ENCODE data around the gene SDR39U1. TPM values are rescaled to one million over a fixed set of nuclear protein-coding genes. Genes with fewer than 3 reads are reported as not detected.

SDR39U1 gene
- total RNA-seq, 1 donor = 13.7 TPM

DNA sequence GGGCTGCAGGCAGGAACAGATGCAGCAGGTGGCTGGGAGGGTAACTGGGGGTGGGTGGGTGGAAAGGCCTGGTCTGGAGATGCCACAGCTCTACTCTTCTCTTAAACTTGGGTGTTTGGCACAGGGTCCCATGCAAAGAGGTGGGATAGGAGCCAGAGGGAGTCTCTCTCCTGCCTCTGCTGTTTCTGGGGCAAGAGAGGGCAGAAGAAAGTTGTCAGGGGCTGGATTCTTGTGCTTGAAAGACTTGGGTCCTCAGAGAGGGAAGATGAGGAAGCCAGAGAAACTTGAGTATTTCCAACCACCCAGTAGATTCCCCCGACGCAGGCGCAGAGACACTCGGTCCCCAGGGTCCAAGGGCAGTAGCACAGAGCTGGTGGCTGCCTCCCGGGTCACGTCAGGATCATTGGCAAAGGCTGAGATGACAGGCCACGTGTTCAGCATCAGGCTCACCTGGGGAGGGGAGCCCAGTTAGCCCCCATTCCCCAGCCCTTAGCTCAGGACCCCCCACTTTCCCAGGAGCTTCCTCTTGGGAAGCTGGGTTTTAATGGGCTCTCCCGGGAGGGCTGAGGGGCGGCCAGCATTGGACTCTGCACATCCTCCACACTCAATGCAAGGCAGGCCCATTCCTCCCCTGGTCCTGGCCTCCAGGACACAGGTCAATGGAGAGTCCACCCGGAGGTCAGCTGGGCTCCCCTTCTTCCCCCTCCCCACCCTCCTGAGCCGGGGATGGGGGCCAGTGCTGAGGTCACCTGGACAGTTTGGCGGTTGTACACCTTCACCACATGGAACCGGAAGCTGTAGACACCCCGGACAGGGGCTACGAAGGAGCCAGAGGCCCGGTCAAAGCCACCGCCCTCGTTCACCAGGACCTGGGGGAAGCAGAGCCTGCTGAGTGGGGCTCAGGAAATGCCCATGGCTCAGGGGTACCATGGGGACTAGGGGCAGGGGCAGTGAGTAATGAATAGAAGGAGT lies 14.8 kb downstream of the SDR39U1 start:
- TF ChIP-seq, protein P1, sequence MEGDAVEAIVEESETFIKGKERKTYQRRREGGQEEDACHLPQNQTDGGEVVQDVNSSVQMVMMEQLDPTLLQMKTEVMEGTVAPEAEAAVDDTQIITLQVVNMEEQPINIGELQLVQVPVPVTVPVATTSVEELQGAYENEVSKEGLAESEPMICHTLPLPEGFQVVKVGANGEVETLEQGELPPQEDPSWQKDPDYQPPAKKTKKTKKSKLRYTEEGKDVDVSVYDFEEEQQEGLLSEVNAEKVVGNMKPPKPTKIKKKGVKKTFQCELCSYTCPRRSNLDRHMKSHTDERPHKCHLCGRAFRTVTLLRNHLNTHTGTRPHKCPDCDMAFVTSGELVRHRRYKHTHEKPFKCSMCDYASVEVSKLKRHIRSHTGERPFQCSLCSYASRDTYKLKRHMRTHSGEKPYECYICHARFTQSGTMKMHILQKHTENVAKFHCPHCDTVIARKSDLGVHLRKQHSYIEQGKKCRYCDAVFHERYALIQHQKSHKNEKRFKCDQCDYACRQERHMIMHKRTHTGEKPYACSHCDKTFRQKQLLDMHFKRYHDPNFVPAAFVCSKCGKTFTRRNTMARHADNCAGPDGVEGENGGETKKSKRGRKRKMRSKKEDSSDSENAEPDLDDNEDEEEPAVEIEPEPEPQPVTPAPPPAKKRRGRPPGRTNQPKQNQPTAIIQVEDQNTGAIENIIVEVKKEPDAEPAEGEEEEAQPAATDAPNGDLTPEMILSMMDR (IDR thresholded peaks at IDR 0.05; ENCODE audit: insufficient read depth, low read length) = no peak
- DNase-seq (ENCODE audit: low read depth) = no peak
- H3K4me3 ChIP-seq (ENCODE audit: low read depth, low read length) = no peak overlapping the region

DNA sequence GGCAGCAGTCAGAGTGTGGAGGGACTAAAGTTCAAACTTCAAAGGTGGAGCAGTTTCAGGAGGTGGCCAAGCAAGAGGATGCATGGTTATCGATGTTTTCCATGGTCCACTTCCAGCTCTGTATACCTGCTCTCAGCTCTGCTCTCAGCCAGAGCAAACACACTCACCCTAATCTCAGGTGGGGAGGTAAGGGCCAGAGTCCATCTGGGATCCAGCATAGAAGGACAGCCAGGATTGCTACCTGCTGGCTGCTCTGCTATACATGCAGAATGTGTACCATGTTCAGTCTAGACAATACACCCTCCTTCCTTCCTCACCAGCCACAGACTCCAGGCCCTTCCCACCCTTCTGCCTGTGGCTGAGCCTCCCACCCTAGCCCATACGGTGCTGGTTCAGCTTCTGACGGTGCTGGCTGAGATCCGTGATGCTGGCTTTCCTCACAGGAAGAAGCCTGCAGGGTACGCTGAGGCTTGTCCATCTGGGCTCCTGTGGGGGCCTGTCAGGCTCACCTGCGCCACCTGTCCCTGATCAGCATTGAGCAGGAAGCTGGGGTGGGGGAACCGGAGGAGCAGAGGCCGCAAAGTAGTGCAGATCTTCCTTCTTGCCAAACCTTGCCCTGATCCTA lies 15.6 kb downstream of the SDR39U1 start:
- no peak for DNase-seq (ENCODE audit: low read depth)
- TF ChIP-seq, protein P1 (IDR thresholded peaks at IDR 0.05; ENCODE audit: insufficient read depth, low read length) = no peak
- H3K4me3 ChIP-seq (ENCODE audit: low read depth, low read length) = no peak overlapping the region

DNA sequence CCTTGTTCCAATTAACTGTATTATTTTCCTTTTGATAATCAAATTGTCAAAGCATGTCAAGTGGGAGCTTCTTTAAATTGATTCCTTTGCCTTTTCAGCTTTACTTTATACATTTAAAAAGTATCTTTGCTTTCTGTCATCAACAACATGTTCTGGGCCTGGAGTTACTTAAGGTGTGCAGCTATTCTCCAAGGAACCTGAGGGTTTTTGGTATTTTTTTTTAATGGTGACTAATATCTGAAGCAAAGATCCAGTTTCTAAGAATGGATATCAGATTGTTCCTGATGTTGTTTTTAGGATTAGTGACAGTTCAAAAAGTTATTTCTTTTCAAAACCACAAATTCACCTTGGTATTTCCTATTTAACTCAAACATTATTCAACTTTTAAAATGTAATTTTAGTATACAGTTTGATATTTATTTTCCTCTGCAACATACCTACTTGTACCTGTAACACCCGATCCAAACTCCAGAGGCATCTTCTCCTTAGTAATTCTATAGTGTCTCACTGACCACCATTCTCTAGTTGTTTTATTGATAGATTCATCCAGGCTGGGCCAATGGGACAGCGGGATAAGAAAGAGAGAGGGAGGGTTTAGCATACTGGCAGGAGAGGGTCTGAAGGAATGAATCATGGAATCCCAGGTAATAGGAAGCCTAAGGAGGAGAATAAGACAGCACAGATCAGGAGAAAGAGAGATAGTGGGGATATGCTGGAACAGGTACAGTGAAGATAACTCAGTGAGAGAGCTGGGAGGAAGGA lies 16.2 kb downstream of the SDR39U1 start:
- TF ChIP-seq, protein P1 (IDR thresholded peaks at IDR 0.05; ENCODE audit: insufficient read depth, low read length) = no peak
- no peak for DNase-seq (ENCODE audit: low read depth)
- H3K4me3 ChIP-seq (ENCODE audit: low read depth, low read length) = no peak overlapping the region

DNA sequence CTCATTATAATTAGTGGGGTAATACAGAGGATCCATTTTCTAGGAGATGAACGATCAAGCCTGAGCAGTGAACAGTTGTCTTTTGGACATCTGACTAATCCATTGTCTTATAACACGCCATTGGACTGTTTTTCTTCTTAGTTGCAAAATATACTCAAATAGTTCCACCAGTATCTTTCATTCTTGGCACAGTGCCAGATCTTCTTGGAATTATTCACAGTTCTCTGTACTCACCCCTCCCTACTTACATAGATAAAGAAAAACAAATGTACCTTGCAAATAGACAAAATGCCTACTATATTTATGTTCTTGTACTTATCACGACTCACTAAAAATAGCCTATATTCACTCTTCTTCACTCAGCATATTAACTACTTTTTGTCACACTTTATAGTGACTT lies 16.9 kb downstream of the SDR39U1 start:
- peak; percentile 94 for DNase-seq (ENCODE audit: low read depth)
- TF ChIP-seq, protein P1 (IDR thresholded peaks at IDR 0.05; ENCODE audit: insufficient read depth, low read length) = no peak
- no peak overlapping the region for H3K4me3 ChIP-seq (ENCODE audit: low read depth, low read length)

DNA sequence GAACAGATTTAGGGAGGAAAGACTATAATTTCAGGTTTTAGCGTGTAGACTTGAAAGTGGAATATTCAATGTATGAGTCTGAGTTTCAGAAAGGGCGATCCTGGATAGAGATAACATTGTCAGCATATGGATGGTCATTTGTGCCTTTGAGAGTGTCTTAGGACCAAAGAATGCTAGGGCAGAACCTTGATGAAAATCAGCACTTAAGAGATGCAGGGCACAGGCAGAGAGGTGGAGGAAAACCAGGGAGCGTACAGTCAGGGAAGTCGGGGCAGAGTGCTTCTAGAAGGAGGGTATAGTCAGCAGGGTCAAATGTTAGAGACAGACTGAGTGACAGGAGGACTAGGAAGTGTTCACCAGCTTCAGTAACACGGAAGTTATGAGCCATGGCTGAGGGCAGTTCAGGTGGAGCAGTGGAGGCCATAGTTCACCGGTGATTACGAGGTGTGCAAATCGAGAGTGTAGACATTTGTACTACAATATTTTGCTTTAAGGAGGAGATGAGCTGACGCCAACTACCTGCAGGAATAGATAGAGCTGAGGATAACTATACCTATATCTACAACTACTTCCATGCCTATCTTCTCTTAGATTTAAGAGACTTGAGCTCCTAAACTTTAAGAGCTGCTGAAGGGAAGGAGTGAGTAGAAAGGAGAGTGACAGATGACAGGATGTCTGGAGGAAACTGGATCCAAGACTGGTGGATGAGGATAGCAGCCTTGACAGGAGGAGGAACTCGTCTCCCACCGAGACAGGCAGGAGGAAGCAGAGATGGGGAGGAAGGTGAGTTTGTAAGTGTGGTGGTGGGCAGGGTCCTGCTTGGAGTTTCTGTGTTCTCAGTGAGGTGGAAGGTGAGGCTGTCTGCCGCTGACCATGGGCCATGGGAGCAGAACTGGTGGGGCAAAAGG lies 19.6 kb downstream of the SDR39U1 start:
- TF ChIP-seq, protein P1 (IDR thresholded peaks at IDR 0.05; ENCODE audit: insufficient read depth, low read length) = no peak
- H3K4me3 ChIP-seq (ENCODE audit: low read depth, low read length) = no peak overlapping the region
- no peak for DNase-seq (ENCODE audit: low read depth)

DNA sequence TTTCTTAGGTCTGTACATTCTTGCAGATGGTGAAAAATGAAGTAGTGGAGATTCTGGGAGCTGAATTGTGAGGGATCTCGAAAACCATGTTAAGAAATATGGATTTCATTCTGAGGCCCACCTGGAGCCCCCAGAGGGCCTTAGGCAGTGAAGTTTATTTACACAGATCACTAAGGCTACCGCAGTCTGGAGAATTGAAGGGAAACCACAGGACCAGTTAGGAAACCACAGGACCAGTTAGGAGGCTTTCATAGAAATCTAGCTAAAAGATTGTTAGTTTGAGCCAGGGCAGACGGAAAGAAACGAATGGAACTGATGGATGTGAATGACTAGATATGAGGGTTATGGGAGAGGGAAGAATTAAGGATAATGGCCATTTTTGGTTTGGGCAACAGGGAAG lies 20.3 kb downstream of the SDR39U1 start:
- TF ChIP-seq, protein P1 (IDR thresholded peaks at IDR 0.05; ENCODE audit: insufficient read depth, low read length) = no peak
- no peak overlapping the region for H3K4me3 ChIP-seq (ENCODE audit: low read depth, low read length)

More for the DNA sequence above, 20.3 kb downstream of the SDR39U1 start:
- no peak for DNase-seq (ENCODE audit: low read depth)
